HepG2 (cell line): ENCODE results near the gene CDC42BPG. TPM values are rescaled to one million over a fixed set of nuclear protein-coding genes. Genes with fewer than 3 reads are reported as not detected.
A peak's percentile ranks its signal among the peaks of the same experiment; 100 is the strongest.

Experiments
- ARID3A ChIP-seq: IDR thresholded peaks from 2 replicates; pipeline ENCODE4 v1.6.1; 2012; ENCODE audit warnings: low read depth, low read length, improper control_type of control experiment
- ATF1 ChIP-seq: IDR thresholded peaks from 2 replicates; pipeline ENCODE4 v1.6.1; 2016; ENCODE audit warnings: mild to moderate bottlenecking, control low read depth
- CREB1 ChIP-seq, 2 experiments: fragments of 450-650 bp in 1 of 2; IDR thresholded peaks; 2 replicates each; pipeline ENCODE4 v1.6.1; 2016 to 2017; ENCODE audit warnings: control low read depth in 1 of 2, mild to moderate bottlenecking in 1 of 2, missing compliant biosample characterization in 1 of 2, missing genetic modification characterization in 1 of 2
- ELF1 ChIP-seq: sonication (generic); formaldehyde crosslinking; IDR thresholded peaks from 2 replicates; pipeline ENCODE4 v1.4.0; 2020; ENCODE audit warnings: missing genetic modification reagents
- GABPB1 ChIP-seq: IDR thresholded peaks from 2 replicates; pipeline ENCODE4 v1.6.1; 2016; ENCODE audit warnings: mild to moderate bottlenecking, missing genetic modification reagents, moderate library complexity, missing compliant biosample characterization
- GATAD1 ChIP-seq: IDR thresholded peaks from 2 replicates; pipeline ENCODE4 v1.6.1; 2016; ENCODE audit warnings: missing genetic modification reagents, missing compliant biosample characterization
- HIC2 ChIP-seq: sonication (generic); formaldehyde crosslinking; IDR thresholded peaks from 2 replicates; pipeline ENCODE4 v1.9.0; 2022; ENCODE audit warnings: low read depth, missing genetic modification reagents
- JUND ChIP-seq: sonication (generic); formaldehyde crosslinking; IDR thresholded peaks from 2 replicates; pipeline ENCODE4 v1.8.0; 2022; ENCODE audit warnings: mild to moderate bottlenecking, missing genetic modification reagents
- MBNL3 ChIP-seq: fragments of 250-450 bp; sonication (Bioruptor Pico); conservative IDR thresholded peaks from 2 replicates; pipeline ENCODE4 v1.8.0; 2022; ENCODE audit warnings: mild to moderate bottlenecking, inconsistent platforms
- NR2F1 ChIP-seq, 2 experiments: fragments of 450-650 bp in 1 of 2; formaldehyde crosslinking in 1 of 2; IDR thresholded peaks; 2 replicates each; pipeline versions ENCODE4 v1.5.0 to v1.6.1; 2016 to 2020; ENCODE audit warnings: mild to moderate bottlenecking in 1 of 2, missing compliant biosample characterization in 1 of 2, missing genetic modification reagents in 1 of 2, moderate library complexity in 1 of 2
- NR2F6 ChIP-seq, 2 experiments: IDR thresholded peaks; 2 replicates each; pipeline ENCODE4 v1.6.1; 2016; ENCODE audit warnings: antibody characterized with exemption in 1 of 2, mild to moderate bottlenecking in 1 of 2
- PRPF4 ChIP-seq: fragments of 200-400 bp; formaldehyde crosslinking; IDR thresholded peaks from 2 replicates; pipeline ENCODE4 v1.6.1; 2016; ENCODE audit warnings: low read length, low read depth; ENCODE audit not compliant: poor library complexity, severe bottlenecking
- SOX13 ChIP-seq, 3 experiments: fragments of 450-650 bp in 1 of 3; sonication (generic) in 1 of 3; formaldehyde crosslinking in 1 of 3; IDR thresholded peaks in 2 of 3; conservative IDR thresholded peaks in 1 of 3; 2 replicates each; pipeline versions ENCODE4 v1.5.0 to v1.6.1; 2016 to 2020; ENCODE audit warnings: antibody characterized with exemption in 1 of 3, mild to moderate bottlenecking in 1 of 3, missing compliant biosample characterization in 1 of 3, missing genetic modification reagents in 1 of 3, moderate library complexity in 1 of 3
- TFAP4 ChIP-seq: sonication (generic); IDR thresholded peaks from 2 replicates; pipeline ENCODE4 v1.6.1; 2016; ENCODE audit warnings: low read depth, borderline replicate concordance
- UBTF ChIP-seq: sonication (generic); formaldehyde crosslinking; IDR thresholded peaks from 2 replicates; pipeline ENCODE4 v1.4.0; 2020; ENCODE audit warnings: mild to moderate bottlenecking, missing genetic modification reagents
- ZNF652 ChIP-seq: IDR thresholded peaks from 2 replicates; pipeline ENCODE4 v1.6.1; 2016; ENCODE audit warnings: low read depth, borderline replicate concordance
- ZNF792 ChIP-seq: IDR thresholded peaks from 2 replicates; pipeline ENCODE4 v1.6.1; 2016
- polyA plus RNA-seq, 8 experiments: library from polyadenylated mRNA; depleted of rRNA in 3 of 8; stranded (reverse) in 7 of 8; unstranded in 1 of 8; fragments of >200 nt; fragmentation: Illumina TruSeq in 4 of 8; extraction: Trizol in 4 of 8; gene quantifications; 2 replicates each; pipeline versions ENCODE4 v1.2.1 to v1.2.3, GENCODE V29; 2011 to 2016; ENCODE audit warnings: low read depth in 4 of 8, missing spikeins in 1 of 8, mixed read lengths in 1 of 8; ENCODE audit not compliant: insufficient read depth in 1 of 8
- total RNA-seq, 5 experiments: library from RNA; depleted of rRNA; stranded (reverse); fragments of >200 nt; fragmentation: Illumina TruSeq; extraction: Trizol; gene quantifications; 2 replicates each; pipeline ENCODE4 v1.2.3, GENCODE V29; 2016; ENCODE audit warnings: low read depth in 1 of 5
- TF ChIP-seq, protein P1 (sequence below): sonication (generic); formaldehyde crosslinking; IDR thresholded peaks from 2 replicates; pipeline ENCODE4 v1.8.0; 2023; ENCODE audit warnings: mild to moderate bottlenecking, missing genetic modification reagents

The CDC42BPG gene
- total and polyA plus RNA-seq, 2 of the 13 experiments (the other 11 are each of a cell fraction or from before 2014, with no cell fraction given): 0.55 to 1.4 TPM

- TF ChIP-seq CREB1 (IDR thresholded peaks at IDR 0.05) (peak; percentile 27; the same call in 1 of the 2 replicates), CREB1 (CRISPR knock-in tag; IDR thresholded peaks at IDR 0.05) (no peak), ELF1 (peak; percentile 17; the same call in 1 of the 2 replicates), UBTF (0 out of 2 replicates have a peak, but pooled peaks have one; percentile 41), HIC2 (peak; percentile 98), NR2F6 (IDR thresholded peaks at IDR 0.05) (0 out of 2 replicates have a peak, but pooled peaks have one; percentile 19), NR2F6 (CRISPR knock-in tag; IDR thresholded peaks at IDR 0.05) (peak; percentile 74; the same call in 1 of the 2 replicates), GABPB1 (CRISPR knock-in tag) (peak; percentile 78), TFAP4 (peak; percentile 91; the same call in 1 of the 2 replicates), JUND (CRISPR knock-in tag) (peak; percentile 96), SOX13 (IDR thresholded peaks at IDR 0.05) (no peak), SOX13 (CRISPR knock-in tag; conservative IDR thresholded peaks at IDR 0.05 in 1 of 2, IDR thresholded peaks at IDR 0.05 in 1 of 2) (peak in 1 of 2 experiments; percentile 24; a peak in 1 of 4 replicates), ATF1 (CRISPR knock-in tag) (no peak), MBNL3 (CRISPR knock-in tag) (no peak), PRPF4 (peak; percentile 49), ZNF652 (peak; percentile 28; the same call in 1 of the 2 replicates), GATAD1 (CRISPR knock-in tag) (peak; percentile 43; the same call in 1 of the 2 replicates), ZNF792 (CRISPR knock-in tag) (0 out of 2 replicates have a peak, but pooled peaks have one; percentile 22), ARID3A (no peak), NR2F1 (CRISPR knock-in tag; IDR thresholded peaks at IDR 0.05) (peak; percentile 50 to 60; a peak in 2 of 4 replicates)
- TF ChIP-seq, protein P1, sequence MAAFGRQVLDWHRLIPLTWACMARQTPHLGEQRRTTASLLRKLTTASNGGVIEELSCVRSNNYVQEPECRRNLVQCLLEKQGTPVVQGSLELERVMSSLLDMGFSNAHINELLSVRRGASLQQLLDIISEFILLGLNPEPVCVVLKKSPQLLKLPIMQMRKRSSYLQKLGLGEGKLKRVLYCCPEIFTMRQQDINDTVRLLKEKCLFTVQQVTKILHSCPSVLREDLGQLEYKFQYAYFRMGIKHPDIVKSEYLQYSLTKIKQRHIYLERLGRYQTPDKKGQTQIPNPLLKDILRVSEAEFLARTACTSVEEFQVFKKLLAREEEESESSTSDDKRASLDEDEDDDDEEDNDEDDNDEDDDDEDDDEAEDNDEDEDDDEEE (CRISPR knock-in tag): 0 out of 2 replicates have a peak, but pooled peaks have one; percentile 49
These were observed 10.4 kb upstream of the CDC42BPG start (continued) for GRCh38 chr11:64854534-64855502.
